Measurements from ENCODE around the gene FCN3. TPM values are rescaled to one million over a fixed set of nuclear protein-coding genes. Genes with fewer than 3 reads are reported as not detected.
"Not testable (repeated sequence)": the region's sequence is repeated elsewhere in the genome, so short reads cannot be mapped to it uniquely, and the experiment has no call there.

Gene FCN3
- under 1 TPM in 2 of 3 donors, not detected in 1; 0.33 to 0.34 TPM for total RNA-seq

DNA sequence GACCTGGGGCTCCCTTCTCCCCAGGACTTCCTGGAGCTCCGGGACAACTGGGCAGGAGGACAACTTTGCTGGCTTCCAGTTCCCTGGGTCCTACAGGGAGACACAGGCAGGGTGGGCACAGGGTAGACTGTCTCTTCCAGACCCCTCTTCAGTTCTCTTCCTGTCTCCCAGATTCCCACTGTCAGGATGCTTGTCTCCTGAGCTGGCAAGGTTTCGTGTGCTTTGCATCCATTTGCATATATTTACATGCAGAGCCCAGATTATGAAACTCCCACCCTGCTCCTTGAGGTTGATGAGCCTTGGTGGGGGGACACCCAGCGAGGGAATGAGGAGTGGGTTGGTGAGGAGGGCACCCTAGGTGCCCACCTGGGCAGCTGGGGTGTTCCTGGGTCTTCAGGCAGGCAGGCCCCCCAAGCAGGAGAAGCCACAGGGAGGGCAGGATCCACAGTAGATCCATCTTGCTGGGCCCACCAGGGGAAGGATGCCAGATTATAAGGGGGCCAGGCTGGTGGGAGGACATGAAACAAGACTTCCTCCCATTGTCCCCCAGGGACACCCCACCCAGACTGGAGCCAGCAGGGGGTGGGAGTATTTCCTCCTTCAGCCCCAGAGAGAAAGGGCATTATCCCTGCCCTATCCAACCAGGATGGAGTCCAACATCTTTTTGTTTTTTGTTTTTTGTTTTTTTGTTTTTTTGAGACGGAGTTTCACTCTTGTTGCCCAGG lies at the start of gene FCN3:
TSS of gene FCN3 (minus strand) at position 463 of the 725 bp plus-strand sequence. CDS start at position 457, 6 bp downstream.
- Mint-ChIP-seq H3K36me3 (ENCODE audit: insufficient read depth) (no peaks in the 10 kb centered on the region), H3K9me3 (no peaks in the 10 kb centered on the region), H3K27me3 (ENCODE audit: low read depth) (no peaks in the 10 kb centered on the region), H3K4me1 (ENCODE audit: low read depth) (peaks cover 3% of the 10 kb centered on the region), H3K4me3 (no peak within 1 kb of the TSS)
- no peak for DNase-seq
- ATAC-seq = no peak

DNA sequence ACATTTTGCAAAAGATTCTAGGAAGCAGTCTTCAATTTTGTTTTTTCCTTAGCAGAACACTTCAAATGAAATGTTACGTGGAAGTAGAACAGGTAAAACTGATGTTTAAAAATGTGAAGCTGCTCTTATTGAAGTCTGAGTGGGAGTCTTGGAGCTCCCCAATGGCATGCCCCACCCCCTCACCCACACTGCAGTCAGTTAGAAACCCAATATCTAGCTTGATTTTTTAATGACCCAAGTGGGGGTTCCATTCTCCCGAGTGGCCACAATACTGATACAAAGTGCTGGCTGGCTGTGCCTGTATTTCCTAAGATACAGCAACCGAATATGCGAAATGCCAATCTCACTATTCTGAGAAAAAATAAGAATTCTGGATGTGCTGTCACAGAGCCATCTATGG lies 49.1 kb upstream of the FCN3 start:
- ATAC-seq (no peak), DNase-seq (no peak)
- no peak overlapping the region for H3K4me3 Mint-ChIP-seq
- no peaks in the 10 kb centered on the region for H3K27me3 Mint-ChIP-seq (ENCODE audit: low read depth)
- peaks cover 64% of the 10 kb centered on the region for H3K4me1 Mint-ChIP-seq (ENCODE audit: low read depth)
- H3K36me3 Mint-ChIP-seq (ENCODE audit: insufficient read depth) = peaks cover 17% of the 10 kb centered on the region
- no peaks in the 10 kb centered on the region for H3K9me3 Mint-ChIP-seq

DNA sequence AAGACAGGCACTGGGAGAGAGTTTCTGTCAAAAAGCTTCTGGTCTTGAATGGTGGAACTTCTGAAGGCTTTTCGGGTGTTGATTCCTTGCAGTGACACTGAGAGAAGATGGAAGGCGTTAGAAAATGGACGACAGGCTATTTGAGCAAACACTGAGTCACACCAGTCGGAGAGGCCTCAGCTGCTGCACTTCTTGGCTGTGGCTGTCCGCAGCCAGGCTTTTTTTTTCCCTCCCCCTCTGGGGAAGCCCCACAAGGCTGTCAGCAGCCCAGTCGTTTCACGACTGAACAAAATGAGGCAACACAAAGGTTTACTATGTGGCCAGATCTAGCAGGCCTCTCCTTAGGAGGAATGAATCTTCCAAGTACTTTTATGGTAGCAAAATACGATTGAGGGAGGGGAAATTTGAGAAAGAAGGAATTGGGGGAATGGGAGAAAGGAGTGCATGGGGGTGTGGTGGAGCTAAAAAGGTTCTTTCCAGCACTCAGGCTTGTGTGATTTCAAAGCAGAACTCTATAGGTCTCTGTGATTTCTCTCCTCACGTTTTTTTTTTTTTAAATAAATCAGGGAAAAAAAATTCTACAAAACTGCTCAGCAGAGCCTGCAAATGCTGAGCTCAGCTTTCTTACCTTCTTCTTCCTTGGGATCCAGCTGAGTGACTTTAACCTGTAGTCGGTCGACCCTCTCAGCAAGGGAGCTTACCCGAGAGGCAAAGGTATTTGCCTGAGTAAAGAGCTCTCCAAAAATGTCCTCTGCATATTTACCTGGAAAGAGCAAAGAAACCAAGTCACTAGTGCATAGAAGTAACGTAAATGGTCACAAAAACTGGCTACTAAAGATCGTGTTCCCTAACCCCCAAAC lies 43.9 kb upstream of the FCN3 start:
- peak overlapping the region; percentile 39 for H3K4me3 Mint-ChIP-seq

DNA sequence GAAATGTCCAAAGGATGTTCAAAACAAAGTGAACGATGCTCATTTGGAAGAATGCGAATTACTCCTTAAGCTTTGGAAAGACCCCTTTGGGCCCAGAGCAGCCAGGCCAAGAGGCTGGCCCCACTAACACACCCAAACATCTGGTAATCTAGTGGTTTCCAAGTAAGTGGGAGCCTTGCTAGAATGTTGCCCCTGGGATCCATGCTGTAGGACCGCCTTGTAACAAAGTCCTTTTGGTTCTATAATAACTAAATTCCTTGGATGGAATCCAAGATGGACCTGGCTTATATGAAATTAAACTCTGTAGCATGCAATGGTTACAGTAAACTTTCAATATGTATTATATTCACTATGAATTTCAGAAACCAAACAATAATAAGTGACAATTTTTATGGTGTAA lies 43.1 kb upstream of the FCN3 start:
- no peak for ATAC-seq
- Mint-ChIP-seq H3K27me3 (ENCODE audit: low read depth) (no peaks in the 10 kb centered on the region), H3K4me3 (no peak overlapping the region), H3K4me1 (ENCODE audit: low read depth) (peaks cover 51% of the 10 kb centered on the region), H3K9me3 (no peaks in the 10 kb centered on the region), H3K36me3 (ENCODE audit: insufficient read depth) (peaks cover 41% of the 10 kb centered on the region)
- DNase-seq = no peak

More for the DNA sequence above, 43.9 kb upstream of the FCN3 start:
- DNase-seq (peak; percentile 24), ATAC-seq (peak; percentile 91 to 94)
- Mint-ChIP-seq H3K36me3 (ENCODE audit: insufficient read depth) (peaks cover 34% of the 10 kb centered on the region), H3K4me1 (ENCODE audit: low read depth) (peaks cover 55% of the 10 kb centered on the region), H3K9me3 (no peaks in the 10 kb centered on the region), H3K27me3 (ENCODE audit: low read depth) (no peaks in the 10 kb centered on the region)

DNA sequence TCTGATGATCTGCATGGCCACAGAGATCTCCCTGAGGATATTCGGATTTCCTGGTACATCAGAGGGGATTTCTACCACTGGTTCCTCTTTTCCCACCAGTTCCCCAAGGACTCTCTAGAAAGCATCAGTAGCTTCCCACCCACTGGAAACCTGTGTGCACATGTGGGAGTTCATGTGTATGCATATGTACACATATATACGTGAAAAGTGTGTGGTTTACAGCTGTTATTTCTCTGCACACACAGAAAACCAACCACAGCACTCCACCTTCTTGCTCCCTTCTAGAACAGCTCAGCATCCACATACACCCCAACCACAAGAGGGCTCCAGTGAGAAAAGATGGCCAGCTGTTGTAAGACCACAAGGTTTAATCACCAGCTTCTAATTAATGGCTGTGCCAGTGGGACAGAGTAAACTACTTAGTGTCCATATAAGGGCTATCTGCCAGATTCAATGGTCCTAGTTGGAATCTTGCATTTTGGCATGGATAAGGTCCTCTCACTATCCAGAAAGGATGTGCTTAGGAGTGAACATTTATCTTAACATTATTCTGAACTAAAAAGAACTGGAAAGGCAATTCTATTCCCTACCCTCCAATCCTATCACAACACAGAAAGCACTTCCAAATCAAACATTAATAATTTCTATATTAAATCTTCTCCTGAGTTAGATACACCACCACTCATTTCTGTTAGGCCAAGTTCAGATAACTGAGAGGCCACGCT lies 41.9 kb upstream of the FCN3 start:
- Mint-ChIP-seq H3K4me3 (no peak overlapping the region), H3K27me3 (ENCODE audit: low read depth) (no peaks in the 10 kb centered on the region), H3K36me3 (ENCODE audit: insufficient read depth) (peaks cover 47% of the 10 kb centered on the region), H3K9me3 (no peaks in the 10 kb centered on the region), H3K4me1 (ENCODE audit: low read depth) (peaks cover 41% of the 10 kb centered on the region)
- ATAC-seq (peak; percentile 61 to 62), DNase-seq (peak; percentile 44)

DNA sequence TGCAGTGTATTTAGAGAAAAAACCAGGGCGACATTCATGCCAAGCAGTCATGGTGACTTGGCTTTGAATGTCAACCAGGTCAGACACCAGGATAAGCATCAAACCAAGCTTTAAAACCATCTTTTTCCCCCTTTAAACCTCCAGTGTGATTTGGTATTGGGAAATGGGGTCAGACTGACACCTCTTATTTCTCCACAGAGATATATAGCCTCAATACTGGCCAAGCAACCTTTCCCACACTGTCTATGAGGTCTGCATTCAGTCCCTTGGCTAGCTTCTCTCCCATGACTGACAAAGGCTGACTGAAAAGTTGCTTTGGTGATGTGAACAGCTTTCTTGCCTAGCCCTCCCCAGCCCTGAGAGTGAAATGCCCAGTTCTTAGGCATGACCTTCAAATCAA lies 39.5 kb upstream of the FCN3 start:
- peaks cover 31% of the 10 kb centered on the region for H3K4me1 Mint-ChIP-seq (ENCODE audit: low read depth)
- no peak overlapping the region for H3K4me3 Mint-ChIP-seq
- no peak for DNase-seq
- H3K27me3 Mint-ChIP-seq (ENCODE audit: low read depth) = no peaks in the 10 kb centered on the region
- no peaks in the 10 kb centered on the region for H3K9me3 Mint-ChIP-seq
- ATAC-seq = no peak
- peaks cover 56% of the 10 kb centered on the region for H3K36me3 Mint-ChIP-seq (ENCODE audit: insufficient read depth)

DNA sequence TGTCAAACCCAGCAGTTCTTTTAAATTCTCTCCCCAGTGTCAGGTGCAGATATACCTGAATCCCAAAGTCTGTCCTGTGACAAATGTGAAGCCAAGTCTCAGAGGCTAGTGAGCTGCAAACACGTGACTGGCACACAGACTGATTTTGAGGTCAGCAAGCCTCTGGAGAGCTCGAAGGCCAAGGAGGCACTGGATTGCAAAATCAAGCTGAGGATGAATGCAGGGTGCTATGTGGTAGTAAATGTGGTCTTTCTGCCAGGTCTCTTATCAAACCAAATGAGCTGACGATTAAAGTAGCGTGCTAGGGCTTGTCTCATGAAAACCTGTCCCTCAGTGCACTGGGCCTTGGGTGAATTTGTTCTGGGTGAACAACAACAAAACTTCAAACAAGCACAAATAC lies 38.4 kb upstream of the FCN3 start:
- DNase-seq = no peak
- no peak overlapping the region for H3K4me3 Mint-ChIP-seq
- H3K9me3 Mint-ChIP-seq = no peaks in the 10 kb centered on the region
- peaks cover 51% of the 10 kb centered on the region for H3K36me3 Mint-ChIP-seq (ENCODE audit: insufficient read depth)
- ATAC-seq = no peak
- peaks cover 20% of the 10 kb centered on the region for H3K4me1 Mint-ChIP-seq (ENCODE audit: low read depth)
- H3K27me3 Mint-ChIP-seq (ENCODE audit: low read depth) = no peaks in the 10 kb centered on the region

DNA sequence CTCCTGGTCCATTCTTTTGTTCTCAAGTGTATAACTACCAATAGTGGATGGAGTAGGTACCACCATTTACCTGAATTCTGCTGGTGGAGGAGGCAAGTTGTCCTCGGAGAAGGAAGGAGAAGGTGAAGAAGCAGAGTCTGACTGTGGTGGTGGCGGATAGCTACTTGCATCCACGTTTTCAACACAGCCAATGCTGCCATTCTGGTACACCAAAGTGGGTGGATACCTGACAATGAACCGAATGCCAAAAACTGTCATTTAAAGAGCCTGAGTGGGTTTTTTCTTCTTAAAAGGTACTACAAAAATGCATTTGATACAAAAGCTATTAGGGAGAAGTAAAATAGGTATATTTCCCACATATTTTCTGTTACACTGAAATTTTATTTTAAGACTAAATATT lies 37.9 kb upstream of the FCN3 start:
- no peaks in the 10 kb centered on the region for H3K9me3 Mint-ChIP-seq
- no peak for DNase-seq
- peaks cover 18% of the 10 kb centered on the region for H3K4me1 Mint-ChIP-seq (ENCODE audit: low read depth)

DNA sequence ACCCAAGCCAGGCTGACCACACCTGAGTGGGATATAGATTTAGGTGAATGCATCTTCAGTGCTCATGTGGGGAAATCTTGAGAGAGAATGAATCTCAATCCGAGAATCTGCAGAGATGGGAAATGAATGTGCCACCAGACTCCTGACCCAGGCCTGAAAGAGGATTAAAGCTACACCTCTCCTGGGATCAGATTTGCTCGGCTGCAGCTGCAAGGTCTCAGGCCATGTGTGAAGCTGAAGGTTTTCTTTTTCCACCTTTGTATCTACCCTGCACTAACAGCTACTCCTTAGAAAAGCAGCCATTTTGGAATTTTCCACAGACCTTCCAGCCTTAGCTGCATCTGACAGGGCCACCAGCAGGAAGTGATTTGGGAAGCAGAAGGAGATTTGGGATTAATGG lies 36.1 kb upstream of the FCN3 start:
- Mint-ChIP-seq H3K4me1 (ENCODE audit: low read depth) (peaks cover 3% of the 10 kb centered on the region), H3K9me3 (no peaks in the 10 kb centered on the region), H3K4me3 (no peak overlapping the region), H3K27me3 (ENCODE audit: low read depth) (no peaks in the 10 kb centered on the region), H3K36me3 (ENCODE audit: insufficient read depth) (peaks cover 52% of the 10 kb centered on the region)
- ATAC-seq (no peak), DNase-seq (no peak)

More for the DNA sequence above, 37.9 kb upstream of the FCN3 start:
- H3K4me3 Mint-ChIP-seq = no peak overlapping the region
- no peak for ATAC-seq
- peaks cover 53% of the 10 kb centered on the region for H3K36me3 Mint-ChIP-seq (ENCODE audit: insufficient read depth)
- H3K27me3 Mint-ChIP-seq (ENCODE audit: low read depth) = no peaks in the 10 kb centered on the region

DNA sequence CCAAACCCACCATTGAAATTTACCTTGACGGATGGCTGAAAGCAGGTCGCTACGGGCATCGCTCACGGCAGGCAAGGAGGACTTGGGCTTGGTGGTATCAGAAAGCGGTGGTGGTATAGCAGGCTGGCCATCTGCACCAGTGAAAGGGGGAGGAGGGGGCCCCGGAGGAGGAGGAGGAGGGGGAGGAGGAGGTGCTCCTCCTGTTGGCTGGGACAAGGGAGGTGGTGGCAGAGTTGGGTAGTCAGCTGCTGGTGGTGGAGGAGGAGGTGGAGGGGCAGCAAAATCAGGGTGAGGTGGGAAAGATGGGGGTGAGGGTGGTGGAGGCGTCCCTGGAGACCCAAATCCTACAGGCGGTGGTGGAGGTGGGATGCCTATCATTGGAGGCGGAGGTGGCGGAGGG lies 35.0 kb upstream of the FCN3 start:
- H3K27me3 Mint-ChIP-seq (ENCODE audit: low read depth) = no peaks in the 10 kb centered on the region
- H3K36me3 Mint-ChIP-seq (ENCODE audit: insufficient read depth) = peaks cover 43% of the 10 kb centered on the region
- H3K9me3 Mint-ChIP-seq = no peaks in the 10 kb centered on the region
- no peak for ATAC-seq
- DNase-seq = no peak
- H3K4me3 Mint-ChIP-seq = no peak overlapping the region
- H3K4me1 Mint-ChIP-seq (ENCODE audit: low read depth) = peaks cover 2% of the 10 kb centered on the region

DNA sequence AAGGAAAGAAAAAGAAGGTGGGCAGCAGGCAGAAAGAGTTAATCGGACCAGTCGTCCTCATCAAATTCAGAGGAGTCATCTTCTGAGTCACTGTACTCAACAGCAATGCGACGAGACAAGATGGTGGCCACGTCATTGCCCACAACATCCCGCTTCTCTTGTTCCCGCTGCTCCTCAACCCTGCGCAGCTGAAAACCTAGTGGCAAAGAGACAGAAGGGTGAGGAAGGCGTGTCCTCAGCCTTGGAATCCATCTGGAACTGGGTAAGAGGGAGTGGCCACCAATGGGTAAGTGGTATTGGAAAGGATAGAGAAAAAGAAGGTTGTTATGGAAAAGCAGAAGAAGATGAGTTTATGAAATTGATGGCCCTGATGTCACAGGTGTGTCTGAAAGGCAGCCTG lies 33.5 kb upstream of the FCN3 start:
- Mint-ChIP-seq H3K27me3 (ENCODE audit: low read depth) (no peaks in the 10 kb centered on the region), H3K4me1 (ENCODE audit: low read depth) (peaks cover 13% of the 10 kb centered on the region), H3K9me3 (no peaks in the 10 kb centered on the region), H3K36me3 (ENCODE audit: insufficient read depth) (peaks cover 33% of the 10 kb centered on the region), H3K4me3 (no peak overlapping the region)
- ATAC-seq (no peak), DNase-seq (no peak)

DNA sequence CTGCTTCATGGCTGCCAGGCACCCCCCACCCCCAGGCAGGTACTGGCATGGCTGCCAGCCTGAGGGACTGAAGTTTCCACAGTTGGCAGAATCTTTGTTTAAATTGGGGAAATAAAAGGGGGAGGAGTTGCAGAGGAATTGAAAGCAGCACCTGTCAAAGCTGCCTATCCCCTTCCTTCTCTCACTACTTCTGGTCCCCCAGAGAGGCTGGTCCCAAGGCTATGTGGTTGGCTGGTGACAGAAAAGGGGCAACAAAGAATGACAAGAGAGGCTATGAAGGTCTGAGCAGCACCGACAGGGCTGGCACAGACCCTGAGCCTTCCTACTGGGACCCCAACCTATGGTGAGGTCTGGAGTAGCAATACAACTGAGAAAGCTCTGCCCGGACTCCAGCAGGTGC lies 32.2 kb upstream of the FCN3 start:
- H3K4me3 Mint-ChIP-seq; DNase-seq; H3K27me3 Mint-ChIP-seq (ENCODE audit: low read depth); H3K9me3 Mint-ChIP-seq; ATAC-seq: not testable (repeated sequence)
- Mint-ChIP-seq H3K4me1 (ENCODE audit: low read depth) (peaks cover 20% of the 10 kb centered on the region), H3K36me3 (ENCODE audit: insufficient read depth) (peaks cover 23% of the 10 kb centered on the region)

DNA sequence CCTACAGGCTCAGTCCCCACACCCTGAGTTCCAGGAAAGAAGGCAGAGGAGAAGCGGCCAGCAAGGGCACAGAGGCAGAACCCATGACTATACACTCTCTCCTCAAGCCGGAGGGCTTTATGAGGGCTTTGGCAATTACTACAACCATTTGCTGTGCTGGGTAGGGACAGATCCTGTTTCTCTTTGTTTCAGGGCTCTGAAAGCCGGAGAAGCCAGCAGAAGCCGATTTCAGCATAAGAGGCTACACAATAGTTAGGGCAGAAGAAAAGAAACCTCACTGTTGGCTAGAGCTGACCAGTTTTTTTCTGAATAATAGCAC lies 31.7 kb upstream of the FCN3 start:
- Mint-ChIP-seq H3K4me3 (no peak overlapping the region), H3K9me3 (no peaks in the 10 kb centered on the region), H3K27me3 (ENCODE audit: low read depth) (no peaks in the 10 kb centered on the region), H3K4me1 (ENCODE audit: low read depth) (peaks cover 24% of the 10 kb centered on the region), H3K36me3 (ENCODE audit: insufficient read depth) (peaks cover 21% of the 10 kb centered on the region)
- ATAC-seq (no peak), DNase-seq (no peak)

DNA sequence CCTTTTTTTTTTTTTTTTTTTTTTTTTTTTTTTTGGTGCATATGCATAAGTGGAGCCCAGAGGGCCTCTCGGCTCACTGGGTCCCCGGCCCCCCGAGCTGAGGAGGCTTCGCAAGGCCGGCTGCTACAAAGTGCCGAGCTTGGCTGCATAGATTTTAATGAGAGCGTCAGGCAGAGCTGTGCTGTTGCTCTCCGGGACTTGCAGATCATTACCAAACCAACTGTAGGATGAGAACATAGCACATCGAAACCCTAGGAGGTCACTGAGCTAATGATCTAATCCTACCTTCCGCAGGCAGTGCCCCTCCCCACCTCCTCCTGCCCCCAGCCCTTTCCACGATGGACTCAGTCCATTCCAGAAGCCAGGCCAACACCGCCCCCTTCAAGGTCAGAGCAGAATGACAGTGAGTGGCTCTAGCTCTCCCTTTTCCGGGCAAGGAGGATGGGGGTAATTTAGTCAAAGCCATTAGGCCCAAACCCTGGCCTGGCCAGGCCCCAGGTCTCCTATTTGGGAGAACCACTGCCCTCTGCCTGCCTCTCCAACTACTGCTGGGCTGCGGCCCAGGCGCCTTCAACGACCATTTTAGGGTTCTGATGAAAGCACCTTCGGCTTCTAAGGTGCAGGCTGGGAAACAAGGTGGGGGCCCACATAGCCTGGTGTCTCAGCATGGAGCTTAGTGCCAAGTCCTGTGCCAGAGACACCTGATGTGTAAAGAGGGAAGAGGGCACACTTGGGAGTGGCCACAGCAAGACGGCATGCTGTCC lies 31.2 kb upstream of the FCN3 start:
- not testable (repeated sequence) for H3K27me3 Mint-ChIP-seq (ENCODE audit: low read depth); H3K4me3 Mint-ChIP-seq; H3K9me3 Mint-ChIP-seq; DNase-seq; ATAC-seq
- Mint-ChIP-seq H3K36me3 (ENCODE audit: insufficient read depth) (peaks cover 16% of the 10 kb centered on the region), H3K4me1 (ENCODE audit: low read depth) (peaks cover 24% of the 10 kb centered on the region)
